SK-N-SH treated with all-trans-retinoic acid at 6 μM for 48 hours (cell line): ENCODE results near the gene PSME1.

Experiments used
- ATAC-seq: fragments of 200-7000 bp; cut with Tn5 transposase; 3 replicates; pipeline ENCODE4 v1.9.1; 2020; ENCODE audit warnings: mild to moderate bottlenecking, moderate library complexity
- ARNTL ChIP-seq: fragments of 450-650 bp; formaldehyde crosslinking; IDR thresholded peaks from 2 replicates; pipeline ENCODE4 v1.5.0; 2020; ENCODE audit warnings: low read depth, mild to moderate bottlenecking, moderate library complexity, borderline replicate concordance
- BACH2 ChIP-seq: fragments of 250-450 bp; sonication (Bioruptor Pico); IDR thresholded peaks from 2 replicates; pipeline ENCODE4 v1.9.0; 2021; ENCODE audit warnings: mild to moderate bottlenecking, borderline replicate concordance
- CSRNP3 ChIP-seq: fragments of 250-450 bp; sonication (Bioruptor Pico); IDR thresholded peaks from 2 replicates; pipeline ENCODE4 v1.5.1; 2021; ENCODE audit warnings: mild to moderate bottlenecking, moderate library complexity
- GLIS3 ChIP-seq: fragments of 250-450 bp; sonication (Bioruptor Pico); IDR thresholded peaks from 2 replicates; pipeline ENCODE4 v1.5.0; 2020; ENCODE audit warnings: mild to moderate bottlenecking, moderate library complexity
- ISL1 ChIP-seq: fragments of 250-450 bp; sonication (Bioruptor Pico); IDR thresholded peaks from 2 replicates; pipeline ENCODE4 v2.1.2; 2022; ENCODE audit warnings: mild to moderate bottlenecking, moderate library complexity
- OSR1 ChIP-seq: fragments of 250-450 bp; sonication (Bioruptor Pico); IDR thresholded peaks from 2 replicates; pipeline ENCODE4 v1.8.0; 2022; ENCODE audit warnings: moderate library complexity, mild to moderate bottlenecking, inconsistent platforms
- PPARA ChIP-seq: fragments of 250-450 bp; sonication (Bioruptor Pico); IDR thresholded peaks from 2 replicates; pipeline ENCODE4 v1.5.0; 2020; ENCODE audit warnings: mild to moderate bottlenecking, borderline replicate concordance
- SNAI2 ChIP-seq: fragments of 250-450 bp; sonication (Bioruptor Pico); IDR thresholded peaks from 2 replicates; pipeline ENCODE4 v1.5.0; 2020; ENCODE audit warnings: mild to moderate bottlenecking, moderate library complexity
- TCF4 ChIP-seq: fragments of 250-450 bp; sonication (Bioruptor Pico); IDR thresholded peaks from 2 replicates; pipeline ENCODE4 v1.8.0; 2021; ENCODE audit warnings: mild to moderate bottlenecking, moderate library complexity, borderline replicate concordance
- TOX ChIP-seq: fragments of 250-450 bp; sonication (Bioruptor Pico); IDR thresholded peaks from 2 replicates; pipeline ENCODE4 v1.8.0; 2021; ENCODE audit warnings: mild to moderate bottlenecking, moderate library complexity, borderline replicate concordance
- ZFP30 ChIP-seq: fragments of 450-650 bp; formaldehyde crosslinking; IDR thresholded peaks from 2 replicates; pipeline ENCODE4 v1.5.0; 2022; ENCODE audit warnings: mild to moderate bottlenecking, moderate library complexity
- ZNF565 ChIP-seq: fragments of 450-650 bp; formaldehyde crosslinking; conservative IDR thresholded peaks from 2 replicates; pipeline ENCODE4 v1.5.0; 2020; ENCODE audit warnings: low read depth, mild to moderate bottlenecking, moderate library complexity
- ZNF70 ChIP-seq: fragments of 450-650 bp; formaldehyde crosslinking; IDR thresholded peaks from 2 replicates; pipeline ENCODE4 v1.5.0; 2020; ENCODE audit warnings: mild to moderate bottlenecking, moderate library complexity
- ZNF8 ChIP-seq: fragments of 450-650 bp; formaldehyde crosslinking; IDR thresholded peaks from 2 replicates; pipeline ENCODE4 v1.5.0; 2020; ENCODE audit warnings: mild to moderate bottlenecking, moderate library complexity
- TF ChIP-seq, protein P1 (sequence below): fragments of 250-450 bp; sonication (Bioruptor Pico); IDR thresholded peaks from 2 replicates; pipeline ENCODE4 v1.5.1; 2020; ENCODE audit warnings: low read depth, mild to moderate bottlenecking, moderate library complexity
- TF ChIP-seq, protein P2 (sequence below): fragments of 250-450 bp; sonication (Bioruptor Pico); IDR thresholded peaks from 2 replicates; pipeline ENCODE4 v1.8.0; 2020; ENCODE audit warnings: mild to moderate bottlenecking, moderate library complexity, borderline replicate concordance
- TF ChIP-seq, protein P3 (sequence below): fragments of 250-450 bp; sonication (Bioruptor Pico); IDR thresholded peaks from 2 replicates; pipeline ENCODE4 v1.5.0; 2020; ENCODE audit warnings: mild to moderate bottlenecking, moderate library complexity
- TF ChIP-seq, protein P4 (sequence below): fragments of 250-450 bp; sonication (Bioruptor Pico); IDR thresholded peaks from 2 replicates; pipeline ENCODE4 v1.8.0; 2021; ENCODE audit warnings: low read depth, mild to moderate bottlenecking, moderate library complexity, borderline replicate concordance

Gene PSME1

DNA sequence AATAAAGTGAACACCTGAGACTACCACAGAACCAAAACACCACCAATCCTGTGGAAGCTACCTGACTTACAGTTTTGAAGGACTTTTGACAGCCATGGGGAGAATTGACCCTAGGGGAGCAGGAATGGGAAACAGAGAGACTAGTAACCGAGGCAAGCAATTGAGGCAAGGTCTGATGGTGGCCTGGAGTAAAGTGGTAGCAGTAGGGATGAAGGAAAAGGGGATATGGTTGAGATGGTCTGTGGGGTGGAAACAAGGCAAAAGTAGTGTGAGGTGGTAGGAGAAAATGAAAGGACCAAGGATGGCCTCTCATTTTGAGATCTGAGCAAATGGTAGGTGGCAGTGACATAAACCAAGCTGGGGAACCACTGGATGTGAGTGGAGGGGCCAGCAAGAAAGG lies 20.8 kb downstream of the PSME1 start:
- TF ChIP-seq PPARA (CRISPR knock-in tag) (no peak), ARNTL (no peak), OSR1 (CRISPR knock-in tag) (no peak), ZNF8 (no peak), CSRNP3 (CRISPR knock-in tag) (no peak), TCF4 (CRISPR knock-in tag) (no peak), ZFP30 (CRISPR knock-in tag) (no peak), SNAI2 (CRISPR knock-in tag) (no peak), BACH2 (CRISPR knock-in tag) (no peak), ZNF565 (CRISPR knock-in tag) (no peak), TOX (CRISPR knock-in tag) (no peak), ISL1 (CRISPR knock-in tag) (no peak), GLIS3 (CRISPR knock-in tag) (no peak)
- TF ChIP-seq, protein P1, sequence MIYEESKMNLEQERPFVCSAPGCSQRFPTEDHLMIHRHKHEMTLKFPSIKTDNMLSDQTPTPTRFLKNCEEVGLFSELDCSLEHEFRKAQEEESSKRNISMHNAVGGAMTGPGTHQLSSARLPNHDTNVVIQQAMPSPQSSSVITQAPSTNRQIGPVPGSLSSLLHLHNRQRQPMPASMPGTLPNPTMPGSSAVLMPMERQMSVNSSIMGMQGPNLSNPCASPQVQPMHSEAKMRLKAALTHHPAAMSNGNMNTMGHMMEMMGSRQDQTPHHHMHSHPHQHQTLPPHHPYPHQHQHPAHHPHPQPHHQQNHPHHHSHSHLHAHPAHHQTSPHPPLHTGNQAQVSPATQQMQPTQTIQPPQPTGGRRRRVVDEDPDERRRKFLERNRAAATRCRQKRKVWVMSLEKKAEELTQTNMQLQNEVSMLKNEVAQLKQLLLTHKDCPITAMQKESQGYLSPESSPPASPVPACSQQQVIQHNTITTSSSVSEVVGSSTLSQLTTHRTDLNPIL = no peak
- TF ChIP-seq, protein P2, sequence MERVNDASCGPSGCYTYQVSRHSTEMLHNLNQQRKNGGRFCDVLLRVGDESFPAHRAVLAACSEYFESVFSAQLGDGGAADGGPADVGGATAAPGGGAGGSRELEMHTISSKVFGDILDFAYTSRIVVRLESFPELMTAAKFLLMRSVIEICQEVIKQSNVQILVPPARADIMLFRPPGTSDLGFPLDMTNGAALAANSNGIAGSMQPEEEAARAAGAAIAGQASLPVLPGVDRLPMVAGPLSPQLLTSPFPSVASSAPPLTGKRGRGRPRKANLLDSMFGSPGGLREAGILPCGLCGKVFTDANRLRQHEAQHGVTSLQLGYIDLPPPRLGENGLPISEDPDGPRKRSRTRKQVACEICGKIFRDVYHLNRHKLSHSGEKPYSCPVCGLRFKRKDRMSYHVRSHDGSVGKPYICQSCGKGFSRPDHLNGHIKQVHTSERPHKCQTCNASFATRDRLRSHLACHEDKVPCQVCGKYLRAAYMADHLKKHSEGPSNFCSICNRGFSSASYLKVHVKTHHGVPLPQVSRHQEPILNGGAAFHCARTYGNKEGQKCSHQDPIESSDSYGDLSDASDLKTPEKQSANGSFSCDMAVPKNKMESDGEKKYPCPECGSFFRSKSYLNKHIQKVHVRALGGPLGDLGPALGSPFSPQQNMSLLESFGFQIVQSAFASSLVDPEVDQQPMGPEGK (CRISPR knock-in tag) = no peak
- TF ChIP-seq, protein P3, sequence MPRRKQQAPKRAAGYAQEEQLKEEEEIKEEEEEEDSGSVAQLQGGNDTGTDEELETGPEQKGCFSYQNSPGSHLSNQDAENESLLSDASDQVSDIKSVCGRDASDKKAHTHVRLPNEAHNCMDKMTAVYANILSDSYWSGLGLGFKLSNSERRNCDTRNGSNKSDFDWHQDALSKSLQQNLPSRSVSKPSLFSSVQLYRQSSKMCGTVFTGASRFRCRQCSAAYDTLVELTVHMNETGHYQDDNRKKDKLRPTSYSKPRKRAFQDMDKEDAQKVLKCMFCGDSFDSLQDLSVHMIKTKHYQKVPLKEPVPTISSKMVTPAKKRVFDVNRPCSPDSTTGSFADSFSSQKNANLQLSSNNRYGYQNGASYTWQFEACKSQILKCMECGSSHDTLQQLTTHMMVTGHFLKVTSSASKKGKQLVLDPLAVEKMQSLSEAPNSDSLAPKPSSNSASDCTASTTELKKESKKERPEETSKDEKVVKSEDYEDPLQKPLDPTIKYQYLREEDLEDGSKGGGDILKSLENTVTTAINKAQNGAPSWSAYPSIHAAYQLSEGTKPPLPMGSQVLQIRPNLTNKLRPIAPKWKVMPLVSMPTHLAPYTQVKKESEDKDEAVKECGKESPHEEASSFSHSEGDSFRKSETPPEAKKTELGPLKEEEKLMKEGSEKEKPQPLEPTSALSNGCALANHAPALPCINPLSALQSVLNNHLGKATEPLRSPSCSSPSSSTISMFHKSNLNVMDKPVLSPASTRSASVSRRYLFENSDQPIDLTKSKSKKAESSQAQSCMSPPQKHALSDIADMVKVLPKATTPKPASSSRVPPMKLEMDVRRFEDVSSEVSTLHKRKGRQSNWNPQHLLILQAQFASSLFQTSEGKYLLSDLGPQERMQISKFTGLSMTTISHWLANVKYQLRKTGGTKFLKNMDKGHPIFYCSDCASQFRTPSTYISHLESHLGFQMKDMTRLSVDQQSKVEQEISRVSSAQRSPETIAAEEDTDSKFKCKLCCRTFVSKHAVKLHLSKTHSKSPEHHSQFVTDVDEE = no peak
- ATAC-seq = no peak

- TF ChIP-seq, protein P4, sequence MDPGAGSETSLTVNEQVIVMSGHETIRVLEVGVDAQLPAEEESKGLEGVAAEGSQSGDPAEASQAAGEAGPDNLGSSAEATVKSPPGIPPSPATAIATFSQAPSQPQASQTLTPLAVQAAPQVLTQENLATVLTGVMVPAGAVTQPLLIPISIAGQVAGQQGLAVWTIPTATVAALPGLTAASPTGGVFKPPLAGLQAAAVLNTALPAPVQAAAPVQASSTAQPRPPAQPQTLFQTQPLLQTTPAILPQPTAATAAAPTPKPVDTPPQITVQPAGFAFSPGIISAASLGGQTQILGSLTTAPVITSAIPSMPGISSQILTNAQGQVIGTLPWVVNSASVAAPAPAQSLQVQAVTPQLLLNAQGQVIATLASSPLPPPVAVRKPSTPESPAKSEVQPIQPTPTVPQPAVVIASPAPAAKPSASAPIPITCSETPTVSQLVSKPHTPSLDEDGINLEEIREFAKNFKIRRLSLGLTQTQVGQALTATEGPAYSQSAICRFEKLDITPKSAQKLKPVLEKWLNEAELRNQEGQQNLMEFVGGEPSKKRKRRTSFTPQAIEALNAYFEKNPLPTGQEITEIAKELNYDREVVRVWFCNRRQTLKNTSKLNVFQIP (CRISPR knock-in tag) = no peak
- TF ChIP-seq OSR1 (CRISPR knock-in tag) (no peak), GLIS3 (CRISPR knock-in tag) (no peak), ZNF70 (CRISPR knock-in tag) (no peak), SNAI2 (CRISPR knock-in tag) (no peak), BACH2 (CRISPR knock-in tag) (no peak), CSRNP3 (CRISPR knock-in tag) (no peak), TOX (CRISPR knock-in tag) (no peak)
- no peak for ATAC-seq
These were observed 21.3 kb downstream of the PSME1 start for GRCh38 chr14:24157331-24157730.

DNA sequence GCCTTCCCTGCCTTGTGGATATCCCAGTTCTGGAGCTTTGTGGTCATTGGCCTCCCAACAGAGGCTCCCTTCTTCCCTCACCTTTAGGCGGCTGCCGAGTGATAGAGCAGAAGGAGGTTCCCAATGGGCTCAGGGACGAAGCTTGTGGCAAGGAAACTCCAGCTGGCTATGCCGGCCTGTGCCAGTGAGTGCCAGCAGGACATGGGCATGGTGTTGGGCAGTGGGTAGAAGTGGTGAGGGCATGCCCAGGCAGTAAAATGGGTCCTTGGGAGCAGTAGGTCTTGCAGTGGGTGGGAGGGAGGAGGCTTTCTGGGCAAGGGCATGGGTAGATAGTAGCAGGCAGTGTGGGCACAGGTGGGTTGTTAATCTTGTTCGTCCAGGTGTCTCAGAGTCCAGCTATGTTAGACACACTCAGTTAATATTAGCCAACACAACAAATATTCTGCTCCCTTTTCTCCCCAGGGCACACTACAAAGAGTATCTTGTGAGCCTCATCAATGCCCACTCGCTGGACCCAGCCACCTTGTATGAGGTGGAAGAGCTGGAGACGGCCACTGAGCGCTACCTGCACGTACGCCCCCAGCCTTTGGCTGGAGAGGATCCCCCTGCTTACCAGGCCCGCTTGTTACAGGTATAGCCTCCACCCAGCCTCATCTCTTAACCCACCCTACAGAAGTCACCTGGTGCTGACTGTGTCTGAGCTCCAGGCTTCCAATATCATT lies 23.9 kb downstream of the PSME1 start:
- no peak for ATAC-seq
- TF ChIP-seq, protein P1 = no peak
- TF ChIP-seq, protein P3 = no peak
- TF ChIP-seq SNAI2 (CRISPR knock-in tag) = no peak
- no peak for TF ChIP-seq ZNF565 (CRISPR knock-in tag)
- TF ChIP-seq, protein P2 (CRISPR knock-in tag) = no peak
